A673 (cell line): ENCODE data around the gene RND3. TPM values are rescaled to one million over a fixed set of nuclear protein-coding genes. Genes with fewer than 3 reads are reported as not detected.

Source experiments
- BruUV-seq: library from RNA; stranded (reverse); fragments of 400-500 nt; replicated peaks from 2 replicates; lab custom pipeline; 2021; lab: Mats Ljungman, UMichigan
- CTCF ChIA-PET: fragments of 300-600 bp; sonication (Branson Sonifier 250); formaldehyde crosslinking; loops from one replicate; lab custom pipeline; 2022; ENCODE audit warnings: antibody characterized with exemption; lab: Charles Lee
- POLR2A ChIA-PET: fragments of 300-600 bp; sonication (Branson Sonifier 250); formaldehyde crosslinking; loops from one replicate; lab custom pipeline; 2022; ENCODE audit warnings: antibody characterized with exemption; ENCODE audit not compliant: low non-redundant PET; lab: Charles Lee
- DNase-seq: peaks from one replicate; pipeline ENCODE4 v3.0.0-alpha.2; 2015; ENCODE audit warnings: low spot score
- H3K27ac ChIP-seq: fragments of 200-600 bp; sonication (generic); 2 replicates; pipeline ENCODE4 v1.5.1; 2016; ENCODE audit warnings: mixed run types, low read depth, mild to moderate bottlenecking, mixed read lengths, antibody characterized with exemption, low read length; ENCODE audit not compliant: poor library complexity, severe bottlenecking
- H3K27me3 ChIP-seq: fragments of 200-600 bp; sonication (generic); replicated peaks from 2 replicates; pipeline ENCODE4 v1.6.1; 2017; ENCODE audit warnings: mixed run types, low read depth, mild to moderate bottlenecking, mixed read lengths, antibody characterized with exemption, low read length; ENCODE audit not compliant: insufficient read depth, poor library complexity
- H3K36me3 ChIP-seq: fragments of 200-600 bp; sonication (generic); 2 replicates; pipeline ENCODE4 v1.6.1; 2016; ENCODE audit warnings: mixed run types, mild to moderate bottlenecking, mixed read lengths, antibody characterized with exemption, low read length; ENCODE audit not compliant: insufficient read depth, poor library complexity, severe bottlenecking
- H3K4me1 ChIP-seq: fragments of 200-600 bp; sonication (generic); 2 replicates; pipeline ENCODE4 v1.6.1; 2017; ENCODE audit warnings: mixed run types, mild to moderate bottlenecking, mixed read lengths, antibody characterized with exemption, low read length; ENCODE audit not compliant: insufficient read depth, poor library complexity, severe bottlenecking
- H3K4me3 ChIP-seq: fragments of 200-600 bp; sonication (generic); 2 replicates; pipeline ENCODE4 v1.5.1; 2016; ENCODE audit warnings: low read depth, mixed run types, mild to moderate bottlenecking, mixed read lengths, low read length; ENCODE audit not compliant: poor library complexity, severe bottlenecking
- H3K9me3 ChIP-seq: fragments of 200-600 bp; sonication (generic); 2 replicates; pipeline ENCODE4 v1.6.1; 2016; ENCODE audit warnings: mixed run types, low read depth, mild to moderate bottlenecking, mixed read lengths, antibody characterized with exemption, low read length; ENCODE audit not compliant: poor library complexity, severe bottlenecking
- EZH2 ChIP-seq: fragments of 200-600 bp; sonication (generic); IDR thresholded peaks from 2 replicates; pipeline ENCODE4 v1.6.1; 2017; ENCODE audit warnings: borderline replicate concordance, low read depth, mild to moderate bottlenecking, mixed read lengths, antibody characterized with exemption, low read length; ENCODE audit not compliant: poor library complexity, severe bottlenecking
- intact Hi-C: fragments of 100-400 bp; cut with micrococcal nuclease; formaldehyde crosslinking; loops from one replicate; pipeline ENCODE4 v1.10.0; 2022; ENCODE audit not compliant: unreplicated experiment
- total RNA-seq: library from RNA; stranded (reverse); gene quantifications from 2 replicates; pipeline ENCODE4 v1.2.3, GENCODE V29; 2021
- TF ChIP-seq, protein P1 (sequence below): fragments of 300-800, 200-600 bp; sonication (generic); conservative IDR thresholded peaks from 2 replicates; pipeline ENCODE4 v1.5.1; 2017; ENCODE audit warnings: low read depth, mild to moderate bottlenecking, antibody characterized with exemption, low read length, moderate library complexity, mixed read lengths

Gene RND3
- total RNA-seq, 1 experiment from 2014 or later, result 15.0 TPM

GRCh38 chr2:150471813-150472510, 15.5 kb downstream of the RND3 start:
- TF ChIP-seq, protein P1, sequence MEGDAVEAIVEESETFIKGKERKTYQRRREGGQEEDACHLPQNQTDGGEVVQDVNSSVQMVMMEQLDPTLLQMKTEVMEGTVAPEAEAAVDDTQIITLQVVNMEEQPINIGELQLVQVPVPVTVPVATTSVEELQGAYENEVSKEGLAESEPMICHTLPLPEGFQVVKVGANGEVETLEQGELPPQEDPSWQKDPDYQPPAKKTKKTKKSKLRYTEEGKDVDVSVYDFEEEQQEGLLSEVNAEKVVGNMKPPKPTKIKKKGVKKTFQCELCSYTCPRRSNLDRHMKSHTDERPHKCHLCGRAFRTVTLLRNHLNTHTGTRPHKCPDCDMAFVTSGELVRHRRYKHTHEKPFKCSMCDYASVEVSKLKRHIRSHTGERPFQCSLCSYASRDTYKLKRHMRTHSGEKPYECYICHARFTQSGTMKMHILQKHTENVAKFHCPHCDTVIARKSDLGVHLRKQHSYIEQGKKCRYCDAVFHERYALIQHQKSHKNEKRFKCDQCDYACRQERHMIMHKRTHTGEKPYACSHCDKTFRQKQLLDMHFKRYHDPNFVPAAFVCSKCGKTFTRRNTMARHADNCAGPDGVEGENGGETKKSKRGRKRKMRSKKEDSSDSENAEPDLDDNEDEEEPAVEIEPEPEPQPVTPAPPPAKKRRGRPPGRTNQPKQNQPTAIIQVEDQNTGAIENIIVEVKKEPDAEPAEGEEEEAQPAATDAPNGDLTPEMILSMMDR, result no peak
- no peak for TF ChIP-seq EZH2
- no peaks in the 10 kb centered on the region for H3K9me3 ChIP-seq
- no TSS peak for BruUV-seq
- peaks cover 8% of the 10 kb centered on the region for H3K4me1 ChIP-seq
- ChIA-PET CTCF (no interaction called here), POLR2A (no interaction called here)
- no peak overlapping the region for H3K4me3 ChIP-seq
- peaks cover 3% of the 10 kb centered on the region for H3K36me3 ChIP-seq
- DNase-seq, result no peak
- H3K27me3 ChIP-seq, result no peaks in the 10 kb centered on the region
- H3K27ac ChIP-seq, result no peak overlapping the region
- intact Hi-C loops, result no loop called here

DNA sequence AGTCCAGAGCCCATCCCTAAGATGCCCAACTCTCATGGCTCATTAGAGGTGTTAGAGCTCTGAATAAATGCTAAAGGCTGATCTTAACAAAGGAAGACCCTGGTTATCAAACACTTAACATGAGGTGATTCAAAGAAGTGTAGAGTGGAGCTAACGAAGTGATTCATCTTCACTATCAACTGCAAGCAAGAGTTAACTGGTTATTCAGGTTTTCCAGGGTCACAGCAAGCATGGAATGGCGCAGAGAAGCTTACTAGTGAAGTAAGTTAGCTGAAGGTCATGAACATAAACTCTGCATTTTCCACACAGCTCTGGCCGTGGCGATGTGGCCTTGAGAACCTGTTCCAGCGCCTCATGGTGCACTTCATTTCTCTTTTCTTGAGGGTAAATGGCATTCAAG, 17.0 kb downstream of the RND3 start:
- TF ChIP-seq, protein P1, result no peak
- TF ChIP-seq EZH2, result no peak
- Histone ChIP-seq H3K9me3 (no peaks in the 10 kb centered on the region), H3K27me3 (no peaks in the 10 kb centered on the region), H3K4me1 (peaks cover 8% of the 10 kb centered on the region), H3K36me3 (peaks cover 3% of the 10 kb centered on the region), H3K4me3 (no peak overlapping the region), H3K27ac (no peak overlapping the region)
- CTCF ChIA-PET, result no interaction called here
- BruUV-seq, result no TSS peak
- DNase-seq, result no peak
- POLR2A ChIA-PET, result no interaction called here
- intact Hi-C loops, result no loop called here

GRCh38 chr2:150469706-150470274, 17.7 kb downstream of the RND3 start:
- no TSS peak for BruUV-seq
- Histone ChIP-seq H3K4me1 (peaks cover 8% of the 10 kb centered on the region), H3K27ac (no peak overlapping the region), H3K9me3 (no peaks in the 10 kb centered on the region), H3K27me3 (no peaks in the 10 kb centered on the region), H3K36me3 (peaks cover 3% of the 10 kb centered on the region), H3K4me3 (no peak overlapping the region)
- ChIA-PET POLR2A (no interaction called here), CTCF (no interaction called here)
- TF ChIP-seq, protein P1, result no peak
- TF ChIP-seq EZH2, result no peak
- DNase-seq, result no peak
- intact Hi-C loops, result no loop called here
